Measurements from ENCODE around the gene AKR1D1. TPM values are rescaled to one million over a fixed set of nuclear protein-coding genes. Genes with fewer than 3 reads are reported as not detected.
"Not testable (repeated sequence)": the region's sequence is repeated elsewhere in the genome, so short reads cannot be mapped to it uniquely, and the experiment has no call there.

Gene AKR1D1
- total RNA-seq, 4 donors from 2014 or later: not detected

DNA sequence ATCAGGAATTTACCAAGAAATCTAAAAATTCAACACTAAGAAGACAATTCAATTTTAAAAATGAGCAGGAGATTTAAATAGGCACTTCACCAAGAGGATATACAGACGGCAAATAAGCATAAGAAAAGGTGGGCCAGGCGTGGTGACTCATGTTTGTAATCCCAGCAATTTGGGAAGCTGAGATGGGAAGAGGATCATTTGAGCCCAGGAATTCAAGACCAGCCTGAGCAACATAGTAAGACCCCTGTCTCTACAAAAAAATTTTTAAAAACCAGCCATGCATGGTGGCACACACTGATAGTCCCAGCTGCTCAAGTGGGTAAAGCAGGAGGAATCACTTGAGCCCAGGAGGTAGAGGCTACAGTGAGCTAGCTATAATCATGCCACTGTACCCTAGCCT, 3.5 kb upstream of the AKR1D1 start:
- no peaks in the 10 kb centered on the region for H3K36me3 ChIP-seq
- no peak overlapping the region for H3K4me3 ChIP-seq
- no peak for DNase-seq (ENCODE audit: low spot score in 2 of 2)
- H3K27ac ChIP-seq: no peak overlapping the region
- WGBS, 2 donors: 78 to 90% methylated on average over 2 of the region's 2 CpGs
- H3K27me3 ChIP-seq: no peaks in the 10 kb centered on the region
- no peaks in the 10 kb centered on the region for H3K9me3 ChIP-seq
- no peak for TF ChIP-seq POLR2A (IDR thresholded peaks at IDR 0.05)
- no peak for TF ChIP-seq EP300 (IDR thresholded peaks at IDR 0.05)
- no peak for TF ChIP-seq CTCF (IDR thresholded peaks at IDR 0.05)
- H3K4me1 ChIP-seq: no peaks in the 10 kb centered on the region

- H3K4me3 ChIP-seq: no peak overlapping the region
- TF ChIP-seq CTCF (IDR thresholded peaks at IDR 0.05): no peak
- TF ChIP-seq EP300 (IDR thresholded peaks at IDR 0.05): no peak
- no peak for TF ChIP-seq POLR2A (IDR thresholded peaks at IDR 0.05)
- no peaks in the 10 kb centered on the region for H3K9me3 ChIP-seq
- H3K4me1 ChIP-seq: no peaks in the 10 kb centered on the region
- H3K36me3 ChIP-seq: no peaks in the 10 kb centered on the region
- no peak for DNase-seq (ENCODE audit: low spot score in 2 of 2)
- 87 to 98% methylated on average over 2 of the region's 2 CpGs for WGBS, 2 donors
- H3K27ac ChIP-seq: no peak overlapping the region
- no peaks in the 10 kb centered on the region for H3K27me3 ChIP-seq
Measured at GRCh38 chr7:138074121-138074520, 2.1 kb upstream of the AKR1D1 start.

DNA sequence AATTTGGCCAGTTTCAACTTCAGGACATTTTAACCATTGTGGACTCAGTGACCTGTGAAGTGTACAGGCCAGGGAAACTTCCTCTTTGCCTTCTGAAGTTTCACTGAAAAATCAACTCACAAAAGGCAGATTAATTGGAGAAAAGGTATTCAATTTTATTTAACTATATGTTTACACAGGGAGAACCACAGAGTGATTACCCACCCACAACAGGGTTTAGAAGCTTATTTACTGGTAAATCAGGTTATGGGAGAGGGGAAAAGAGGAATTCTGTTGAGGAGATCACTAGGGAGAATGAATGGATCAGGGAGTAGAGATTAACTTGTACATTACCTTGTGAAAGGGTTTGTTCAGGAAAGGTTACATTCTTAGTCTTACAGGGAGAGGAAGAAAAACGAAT, 1.7 kb upstream of the AKR1D1 start:
- H3K27me3 ChIP-seq: no peaks in the 10 kb centered on the region
- 35 to 51% methylated on average over 1 of the region's 1 CpG for WGBS, 2 donors
- H3K9me3 ChIP-seq: no peaks in the 10 kb centered on the region
- H3K36me3 ChIP-seq: no peaks in the 10 kb centered on the region
- TF ChIP-seq CTCF (IDR thresholded peaks at IDR 0.05) (no peak), EP300 (IDR thresholded peaks at IDR 0.05) (no peak), POLR2A (IDR thresholded peaks at IDR 0.05) (no peak)
- DNase-seq (ENCODE audit: low spot score in 2 of 2): no peak
- H3K4me3 ChIP-seq: no peak overlapping the region
- H3K4me1 ChIP-seq: no peaks in the 10 kb centered on the region
- no peak overlapping the region for H3K27ac ChIP-seq

- Histone ChIP-seq H3K27me3 (no peaks in the 10 kb centered on the region), H3K36me3 (no peaks in the 10 kb centered on the region), H3K4me1 (no peaks in the 10 kb centered on the region), H3K4me3 (no peak overlapping the region), H3K9me3 (no peaks in the 10 kb centered on the region), H3K27ac (no peak overlapping the region)
- no peak for DNase-seq (ENCODE audit: low spot score in 2 of 2)
- 77 to 78% methylated on average over 3 of the region's 3 CpGs for WGBS, 2 donors
- TF ChIP-seq EP300 (IDR thresholded peaks at IDR 0.05) (no peak), CTCF (IDR thresholded peaks at IDR 0.05) (no peak), POLR2A (IDR thresholded peaks at IDR 0.05) (no peak)
Measured at GRCh38 chr7:138075350-138075749, 909 bp upstream of the AKR1D1 start.

- not testable (repeated sequence) for H3K4me3 ChIP-seq; DNase-seq (ENCODE audit: low spot score in 2 of 2); H3K27me3 ChIP-seq; H3K36me3 ChIP-seq; H3K4me1 ChIP-seq; H3K9me3 ChIP-seq; H3K27ac ChIP-seq
- 64 to 68% methylated on average over 1 of the region's 1 CpG for WGBS, 2 donors
Measured at GRCh38 chr7:138075786-138076185, 473 bp upstream of the AKR1D1 start.

DNA sequence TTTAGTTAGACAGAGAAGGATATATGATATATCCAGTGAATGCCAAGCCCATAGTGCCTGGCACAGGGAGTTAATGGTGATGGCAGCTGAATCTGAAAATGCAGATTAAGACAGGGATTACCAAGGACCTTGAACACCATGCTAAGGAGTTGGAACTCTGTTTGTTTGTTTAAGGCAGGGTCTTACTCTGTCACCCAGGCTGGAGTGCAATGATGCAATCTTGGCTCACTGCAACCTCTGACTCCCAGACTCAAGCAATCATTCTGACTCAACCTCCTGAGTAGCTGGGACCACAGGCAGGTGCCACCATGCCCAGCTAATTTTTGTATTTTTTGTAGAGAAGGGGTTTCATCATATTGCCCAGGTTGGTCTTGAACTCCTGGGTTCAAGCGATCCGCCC, 1.6 kb downstream of the AKR1D1 start:
- 94 to 96% methylated on average over 2 of the region's 2 CpGs for WGBS, 2 donors
- Histone ChIP-seq H3K4me3 (no peak overlapping the region), H3K27ac (no peak overlapping the region), H3K36me3 (no peaks in the 10 kb centered on the region), H3K27me3 (no peaks in the 10 kb centered on the region), H3K4me1 (no peaks in the 10 kb centered on the region), H3K9me3 (no peaks in the 10 kb centered on the region)
- no peak for TF ChIP-seq EP300 (IDR thresholded peaks at IDR 0.05)
- no peak for TF ChIP-seq POLR2A (IDR thresholded peaks at IDR 0.05)
- no peak for TF ChIP-seq CTCF (IDR thresholded peaks at IDR 0.05)
- no peak for DNase-seq (ENCODE audit: low spot score in 2 of 2)
